ENCODE measurements around the gene ITK.

- TF ChIP-seq CTCF (IDR thresholded peaks at IDR 0.05), result no peak
- TF ChIP-seq POLR2A (IDR thresholded peaks at IDR 0.05), result no peak
Observed at GRCh38 chr5:157267761-157268480, 87.3 kb downstream of the ITK start.
